Measurements from ENCODE around the gene PHOX2A. TPM values are rescaled to one million over a fixed set of nuclear protein-coding genes. Genes with fewer than 3 reads are reported as not detected.

Gene PHOX2A
- total and polyA plus RNA-seq, 2 donors (not counting 1 experiment from before 2014, with no cell fraction given) = not detected

DNA sequence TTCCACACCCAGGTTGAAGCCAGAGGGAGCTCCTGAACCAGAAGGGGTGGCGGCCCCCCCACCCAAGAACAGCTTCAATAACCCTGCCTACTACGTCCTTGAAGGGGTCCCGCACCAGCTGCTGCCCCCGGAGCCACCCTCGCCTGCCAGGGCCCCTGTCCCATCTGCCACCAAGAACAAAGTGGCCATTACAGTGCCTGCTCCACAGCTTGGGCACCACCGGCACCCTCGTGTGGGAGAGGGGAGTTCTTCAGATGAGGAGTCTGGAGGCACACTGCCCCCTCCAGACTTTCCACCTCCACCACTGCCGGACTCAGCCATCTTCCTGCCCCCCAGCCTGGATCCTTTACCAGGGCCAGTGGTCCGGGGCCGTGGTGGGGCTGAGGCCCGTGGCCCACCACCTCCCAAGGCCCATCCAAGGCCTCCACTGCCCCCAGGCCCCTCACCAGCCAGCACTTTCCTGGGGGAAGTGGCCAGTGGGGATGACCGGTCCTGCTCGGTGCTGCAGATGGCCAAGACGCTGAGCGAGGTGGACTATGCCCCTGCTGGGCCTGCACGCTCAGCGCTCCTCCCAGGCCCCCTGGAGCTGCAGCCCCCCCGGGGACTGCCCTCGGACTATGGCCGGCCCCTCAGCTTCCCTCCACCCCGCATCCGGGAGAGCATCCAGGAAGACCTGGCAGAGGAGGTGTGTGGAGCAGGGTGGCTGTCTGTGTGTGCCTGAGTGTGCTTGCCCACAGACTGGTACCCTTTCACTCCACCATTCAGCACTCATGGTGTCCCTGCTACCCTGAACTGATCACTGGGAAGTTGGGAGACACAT, 6.7 kb downstream of the PHOX2A start:
- intact Hi-C loops (cut with micrococcal nuclease) = no loop called here
- no peaks in the 10 kb centered on the region for H3K9me3 Mint-ChIP-seq (ENCODE audit: insufficient read depth)
- Histone ChIP-seq H3K9me3 (ENCODE audit: control extremely low read depth in 1 of 3, control insufficient read depth in 2 of 3, insufficient read depth in 1 of 3, low read length in 2 of 3) (peaks cover 0 to 2% (median 0%) of the 10 kb centered on the region in 3 donors), H3K27ac (ENCODE audit: low read length in 2 of 2) (no peak overlapping the region), H3K4me3 (ENCODE audit: control extremely low read depth in 1 of 5, extremely low read depth in 1 of 5, insufficient read depth in 1 of 5, low read depth in 2 of 5, low read length in 4 of 5) (no peak overlapping the region), H4K20me1 (ENCODE audit: control insufficient read depth, insufficient read depth, low read length, poor library complexity, severe bottlenecking) (peaks cover 7% of the 10 kb centered on the region), H3K27me3 (replicated peaks in 1 of 4; ENCODE audit: control extremely low read depth in 1 of 4, control insufficient read depth in 3 of 4, insufficient read depth in 4 of 4, low read length in 3 of 4) (peaks cover 0 to 29% (median 14%) of the 10 kb centered on the region in 4 experiments), H3K79me2 (ENCODE audit: control insufficient read depth, insufficient read depth, low read length) (no peaks in the 10 kb centered on the region), H3K4me2 (replicated peaks; ENCODE audit: low read depth, low read length, poor library complexity, severe bottlenecking) (no peak overlapping the region), H2AFZ (ENCODE audit: insufficient read depth, low read depth, low read length, poor library complexity, severe bottlenecking) (no peak overlapping the region), H3K4me1 (ENCODE audit: control insufficient read depth in 2 of 2, insufficient read depth in 2 of 2, low read length in 2 of 2) (peaks cover 33 to 34% of the 10 kb centered on the region in 2 donors), H3K9ac (ENCODE audit: low read length) (no peak overlapping the region), H3K36me3 (replicated peaks in 1 of 2; ENCODE audit: control extremely low read depth in 1 of 2, control insufficient read depth in 1 of 2, extremely low read depth in 1 of 2, insufficient read depth in 2 of 2, low read length in 1 of 2) (peaks cover 0 to 57% of the 10 kb centered on the region in 2 experiments)
- peak overlapping the region; percentile 41 for H3K27ac Mint-ChIP-seq
- 93% methylated on average over 15 of the region's 22 CpGs for WGBS (ENCODE audit: insufficient coverage)
- ChIA-PET POLR2A (interaction anchor here (1.4 kb wide), 1 partner anchor 14 kb away, joined by 5 read pairs; no protein-coding TSS in a partner anchor), CTCF (interaction anchor here (0.5 to 2.6 kb wide), 21 partner anchors 11 to 1469 kb away, joined by 3 to 10 read pairs (median 4); no protein-coding TSS in a partner anchor)
- ATAC-seq (ENCODE audit: low read depth) (no peak), DNase-seq (no peak)
- H3K4me3 Mint-ChIP-seq = no peak overlapping the region
- H3K27me3 Mint-ChIP-seq = peaks cover 25% of the 10 kb centered on the region
- TF ChIP-seq EZH2 (IDR thresholded peaks at IDR 0.05; ENCODE audit: borderline replicate concordance, insufficient read depth, low read depth, low read length, poor library complexity, severe bottlenecking) = no peak
- TF ChIP-seq, protein P1, sequence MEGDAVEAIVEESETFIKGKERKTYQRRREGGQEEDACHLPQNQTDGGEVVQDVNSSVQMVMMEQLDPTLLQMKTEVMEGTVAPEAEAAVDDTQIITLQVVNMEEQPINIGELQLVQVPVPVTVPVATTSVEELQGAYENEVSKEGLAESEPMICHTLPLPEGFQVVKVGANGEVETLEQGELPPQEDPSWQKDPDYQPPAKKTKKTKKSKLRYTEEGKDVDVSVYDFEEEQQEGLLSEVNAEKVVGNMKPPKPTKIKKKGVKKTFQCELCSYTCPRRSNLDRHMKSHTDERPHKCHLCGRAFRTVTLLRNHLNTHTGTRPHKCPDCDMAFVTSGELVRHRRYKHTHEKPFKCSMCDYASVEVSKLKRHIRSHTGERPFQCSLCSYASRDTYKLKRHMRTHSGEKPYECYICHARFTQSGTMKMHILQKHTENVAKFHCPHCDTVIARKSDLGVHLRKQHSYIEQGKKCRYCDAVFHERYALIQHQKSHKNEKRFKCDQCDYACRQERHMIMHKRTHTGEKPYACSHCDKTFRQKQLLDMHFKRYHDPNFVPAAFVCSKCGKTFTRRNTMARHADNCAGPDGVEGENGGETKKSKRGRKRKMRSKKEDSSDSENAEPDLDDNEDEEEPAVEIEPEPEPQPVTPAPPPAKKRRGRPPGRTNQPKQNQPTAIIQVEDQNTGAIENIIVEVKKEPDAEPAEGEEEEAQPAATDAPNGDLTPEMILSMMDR (IDR thresholded peaks at IDR 0.05) = no peak
- peaks cover 35% of the 10 kb centered on the region for H3K4me1 Mint-ChIP-seq

DNA sequence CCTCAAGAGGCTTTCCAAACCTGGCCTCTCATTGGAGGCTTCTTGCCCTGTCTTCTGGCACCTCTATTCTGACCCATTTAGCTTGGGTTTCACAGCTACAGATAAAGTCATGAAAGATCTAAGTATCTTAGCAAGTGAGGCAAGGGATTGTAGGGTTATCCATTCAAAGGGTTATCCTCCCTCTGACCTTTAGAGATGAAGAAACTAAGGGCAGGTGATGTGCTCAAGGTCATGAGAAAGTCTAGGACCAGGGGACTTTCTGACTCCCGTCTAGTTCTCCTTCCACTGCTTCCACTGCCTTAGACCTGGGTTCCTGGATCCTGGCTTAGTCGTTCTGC, 7.2 kb downstream of the PHOX2A start:
- ATAC-seq (ENCODE audit: low read depth) (no peak), DNase-seq (no peak)
- no peak overlapping the region for H3K9ac ChIP-seq (ENCODE audit: low read length)
- WGBS (ENCODE audit: insufficient coverage) = 97% methylated on average over 2 of the region's 2 CpGs
- H3K27ac ChIP-seq (ENCODE audit: low read length in 2 of 2) = no peak overlapping the region
- ChIA-PET CTCF (interaction anchor here (0.5 to 2.6 kb wide), 9 partner anchors 12 to 211 kb away, joined by 3 to 9 read pairs (median 4); no protein-coding TSS in a partner anchor), POLR2A (interaction anchor here (1.0 kb wide), 1 partner anchor 13 kb away, joined by 3 read pairs; no protein-coding TSS in a partner anchor)
- no peaks in the 10 kb centered on the region for H3K79me2 ChIP-seq (ENCODE audit: control insufficient read depth, insufficient read depth, low read length)
- no peak overlapping the region for H2AFZ ChIP-seq (ENCODE audit: insufficient read depth, low read depth, low read length, poor library complexity, severe bottlenecking)
- H3K4me2 ChIP-seq (replicated peaks; ENCODE audit: low read depth, low read length, poor library complexity, severe bottlenecking) = no peak overlapping the region
- H3K4me1 ChIP-seq (ENCODE audit: control insufficient read depth in 2 of 2, insufficient read depth in 2 of 2, low read length in 2 of 2) = peaks cover 30 to 34% of the 10 kb centered on the region in 2 donors
- H3K27me3 Mint-ChIP-seq = peaks cover 19% of the 10 kb centered on the region
- no peak overlapping the region for H3K27ac Mint-ChIP-seq
- H4K20me1 ChIP-seq (ENCODE audit: control insufficient read depth, insufficient read depth, low read length, poor library complexity, severe bottlenecking) = peaks cover 7% of the 10 kb centered on the region
- peaks cover 0 to 23% (median 9%) of the 10 kb centered on the region in 4 experiments for H3K27me3 ChIP-seq (replicated peaks in 1 of 4; ENCODE audit: control extremely low read depth in 1 of 4, control insufficient read depth in 3 of 4, insufficient read depth in 4 of 4, low read length in 3 of 4)
- peaks cover 0 to 2% (median 0%) of the 10 kb centered on the region in 3 donors for H3K9me3 ChIP-seq (ENCODE audit: control extremely low read depth in 1 of 3, control insufficient read depth in 2 of 3, insufficient read depth in 1 of 3, low read length in 2 of 3)
- H3K36me3 ChIP-seq (replicated peaks in 1 of 2; ENCODE audit: control extremely low read depth in 1 of 2, control insufficient read depth in 1 of 2, extremely low read depth in 1 of 2, insufficient read depth in 2 of 2, low read length in 1 of 2) = peaks cover 0 to 62% of the 10 kb centered on the region in 2 experiments
- H3K4me3 ChIP-seq (ENCODE audit: control extremely low read depth in 1 of 5, extremely low read depth in 1 of 5, insufficient read depth in 1 of 5, low read depth in 2 of 5, low read length in 4 of 5) = no peak overlapping the region
- H3K4me1 Mint-ChIP-seq = peaks cover 31% of the 10 kb centered on the region
- intact Hi-C loops (cut with micrococcal nuclease) = no loop called here
- no peak overlapping the region for H3K4me3 Mint-ChIP-seq
- TF ChIP-seq EZH2 (IDR thresholded peaks at IDR 0.05; ENCODE audit: borderline replicate concordance, insufficient read depth, low read depth, low read length, poor library complexity, severe bottlenecking) = no peak
- TF ChIP-seq, protein P1 (IDR thresholded peaks at IDR 0.05) = no peak
- H3K9me3 Mint-ChIP-seq (ENCODE audit: insufficient read depth) = no peaks in the 10 kb centered on the region
